H1 (cell line): Measurements from ENCODE around the gene RAB34. TPM values are rescaled to one million over a fixed set of nuclear protein-coding genes. Genes with fewer than 3 reads are reported as not detected.

ENCODE experiments used
- BRCA1 ChIP-seq: IDR thresholded peaks from 2 replicates; pipeline ENCODE4 v1.6.1; 2012; ENCODE audit warnings: low read depth, low read length, improper control_type of control experiment
- CHD1 ChIP-seq: IDR thresholded peaks from 2 replicates; pipeline ENCODE4 v1.6.1; 2012; ENCODE audit warnings: low read depth, low read length, improper control_type of control experiment
- RBBP5 ChIP-seq: IDR thresholded peaks from 2 replicates; pipeline ENCODE4 v1.7.1; 2012; ENCODE audit warnings: low read depth, mild to moderate bottlenecking, inconsistent platforms, low read length, moderate library complexity, borderline replicate concordance
- SIN3A ChIP-seq, 2 experiments: IDR thresholded peaks in 1 of 2; conservative IDR thresholded peaks in 1 of 2; 2 replicates each; pipeline ENCODE4 v1.6.1; 2011 to 2012; ENCODE audit warnings: low read length in 2 of 2, improper control_type of control experiment in 1 of 2, low read depth in 1 of 2, mild to moderate bottlenecking in 1 of 2
- SIRT6 ChIP-seq: IDR thresholded peaks from one replicate; pipeline ENCODE4 v1.7.1; 2012; ENCODE audit warnings: low read length, inconsistent platforms
- SP2 ChIP-seq: IDR thresholded peaks from 2 replicates; pipeline ENCODE4 v1.6.1; 2012; ENCODE audit warnings: mild to moderate bottlenecking, low read length, inconsistent platforms
- TEAD4 ChIP-seq: IDR thresholded peaks from 2 replicates; pipeline ENCODE4 v1.6.1; 2012; ENCODE audit warnings: low read depth, low read length, inconsistent platforms, mixed read lengths
- polyA plus RNA-seq, 7 experiments: library from polyadenylated mRNA; depleted of rRNA in 3 of 7; stranded (reverse) in 5 of 7; unstranded in 2 of 7; fragments of >200 nt in 5 of 7; fragments of 200-250 nt in 2 of 7; gene quantifications; 1 replicate in 5 of 7; 2 replicates in 1 of 7; 4 replicates in 1 of 7; pipeline versions ENCODE4 v1.2.1 to v1.2.3, GENCODE V29; 2011 to 2013; ENCODE audit warnings: missing spikeins in 2 of 7, mixed read lengths in 2 of 7
- total RNA-seq: library from RNA; stranded (reverse); fragmentation: NEBNext Ultra II Directional; extraction: Animal tissue kit (Norgen Biotek cat#: 25700); gene quantifications from 2 replicates; pipeline ENCODE4 v1.2.1, GENCODE V29; 2021

The RAB34 gene
- total and polyA plus RNA-seq, 2 of the 8 experiments (the other 6 are each of a cell fraction or from before 2014, with no cell fraction given) = 237 to 305 TPM

GRCh38 chr17:28740406-28741357 lies 23.0 kb upstream of the RAB34 start (continued):
- TF ChIP-seq BRCA1 (no peak), SP2 (no peak), CHD1 (no peak), SIN3A (conservative IDR thresholded peaks at IDR 0.05 in 1 of 2, IDR thresholded peaks at IDR 0.05 in 1 of 2; ENCODE audit: low read depth in 1 of 2, low read length in 2 of 2) (no peak), SIRT6 (no peak), RBBP5 (no peak), TEAD4 (no peak)
